ENCODE results near the gene INPP5A.

The INPP5A gene

DNA sequence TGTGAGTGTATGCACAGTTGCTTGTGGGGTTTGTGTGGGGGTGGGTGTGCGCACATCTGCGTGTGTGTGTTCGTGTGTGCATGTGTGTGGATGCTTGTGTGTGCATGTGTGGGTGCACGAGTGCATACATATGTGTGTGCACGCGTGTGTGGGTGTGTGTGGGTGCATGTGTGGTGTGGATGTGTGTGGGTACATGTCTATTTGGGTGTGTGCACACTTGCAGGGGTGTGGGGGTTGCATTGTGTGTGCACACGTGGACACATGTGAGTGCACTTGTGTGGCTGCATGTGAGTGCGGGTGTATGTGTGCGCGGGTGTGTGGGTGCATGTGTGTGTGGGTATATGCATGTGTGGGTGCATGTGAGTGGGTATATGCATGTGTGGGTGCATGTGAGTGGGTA lies 174.7 kb downstream of the INPP5A start:
- no peaks in the 10 kb centered on the region for H3K27me3 ChIP-seq (ENCODE audit: insufficient read depth, poor library complexity, severe bottlenecking)
- no peak for DNase-seq (ENCODE audit: low read depth in 1 of 2, low spot score in 1 of 2)
- TF ChIP-seq, protein P1, sequence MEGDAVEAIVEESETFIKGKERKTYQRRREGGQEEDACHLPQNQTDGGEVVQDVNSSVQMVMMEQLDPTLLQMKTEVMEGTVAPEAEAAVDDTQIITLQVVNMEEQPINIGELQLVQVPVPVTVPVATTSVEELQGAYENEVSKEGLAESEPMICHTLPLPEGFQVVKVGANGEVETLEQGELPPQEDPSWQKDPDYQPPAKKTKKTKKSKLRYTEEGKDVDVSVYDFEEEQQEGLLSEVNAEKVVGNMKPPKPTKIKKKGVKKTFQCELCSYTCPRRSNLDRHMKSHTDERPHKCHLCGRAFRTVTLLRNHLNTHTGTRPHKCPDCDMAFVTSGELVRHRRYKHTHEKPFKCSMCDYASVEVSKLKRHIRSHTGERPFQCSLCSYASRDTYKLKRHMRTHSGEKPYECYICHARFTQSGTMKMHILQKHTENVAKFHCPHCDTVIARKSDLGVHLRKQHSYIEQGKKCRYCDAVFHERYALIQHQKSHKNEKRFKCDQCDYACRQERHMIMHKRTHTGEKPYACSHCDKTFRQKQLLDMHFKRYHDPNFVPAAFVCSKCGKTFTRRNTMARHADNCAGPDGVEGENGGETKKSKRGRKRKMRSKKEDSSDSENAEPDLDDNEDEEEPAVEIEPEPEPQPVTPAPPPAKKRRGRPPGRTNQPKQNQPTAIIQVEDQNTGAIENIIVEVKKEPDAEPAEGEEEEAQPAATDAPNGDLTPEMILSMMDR (IDR thresholded peaks at IDR 0.05; ENCODE audit: insufficient read depth, low read length), result no peak
- TF ChIP-seq, protein P2, sequence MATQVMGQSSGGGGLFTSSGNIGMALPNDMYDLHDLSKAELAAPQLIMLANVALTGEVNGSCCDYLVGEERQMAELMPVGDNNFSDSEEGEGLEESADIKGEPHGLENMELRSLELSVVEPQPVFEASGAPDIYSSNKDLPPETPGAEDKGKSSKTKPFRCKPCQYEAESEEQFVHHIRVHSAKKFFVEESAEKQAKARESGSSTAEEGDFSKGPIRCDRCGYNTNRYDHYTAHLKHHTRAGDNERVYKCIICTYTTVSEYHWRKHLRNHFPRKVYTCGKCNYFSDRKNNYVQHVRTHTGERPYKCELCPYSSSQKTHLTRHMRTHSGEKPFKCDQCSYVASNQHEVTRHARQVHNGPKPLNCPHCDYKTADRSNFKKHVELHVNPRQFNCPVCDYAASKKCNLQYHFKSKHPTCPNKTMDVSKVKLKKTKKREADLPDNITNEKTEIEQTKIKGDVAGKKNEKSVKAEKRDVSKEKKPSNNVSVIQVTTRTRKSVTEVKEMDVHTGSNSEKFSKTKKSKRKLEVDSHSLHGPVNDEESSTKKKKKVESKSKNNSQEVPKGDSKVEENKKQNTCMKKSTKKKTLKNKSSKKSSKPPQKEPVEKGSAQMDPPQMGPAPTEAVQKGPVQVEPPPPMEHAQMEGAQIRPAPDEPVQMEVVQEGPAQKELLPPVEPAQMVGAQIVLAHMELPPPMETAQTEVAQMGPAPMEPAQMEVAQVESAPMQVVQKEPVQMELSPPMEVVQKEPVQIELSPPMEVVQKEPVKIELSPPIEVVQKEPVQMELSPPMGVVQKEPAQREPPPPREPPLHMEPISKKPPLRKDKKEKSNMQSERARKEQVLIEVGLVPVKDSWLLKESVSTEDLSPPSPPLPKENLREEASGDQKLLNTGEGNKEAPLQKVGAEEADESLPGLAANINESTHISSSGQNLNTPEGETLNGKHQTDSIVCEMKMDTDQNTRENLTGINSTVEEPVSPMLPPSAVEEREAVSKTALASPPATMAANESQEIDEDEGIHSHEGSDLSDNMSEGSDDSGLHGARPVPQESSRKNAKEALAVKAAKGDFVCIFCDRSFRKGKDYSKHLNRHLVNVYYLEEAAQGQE (IDR thresholded peaks at IDR 0.05; ENCODE audit: insufficient replicate concordance, low read depth), result no peak
- no peak for TF ChIP-seq SPI1 (IDR thresholded peaks at IDR 0.05; ENCODE audit: borderline replicate concordance, low read depth)
- TF ChIP-seq GABPA (IDR thresholded peaks at IDR 0.05; ENCODE audit: low read depth), result no peak
- H3K27ac ChIP-seq (replicated peaks), result no peak overlapping the region
- H3K4me3 ChIP-seq (replicated peaks; ENCODE audit: insufficient read depth, low read length), result no peak overlapping the region

DNA sequence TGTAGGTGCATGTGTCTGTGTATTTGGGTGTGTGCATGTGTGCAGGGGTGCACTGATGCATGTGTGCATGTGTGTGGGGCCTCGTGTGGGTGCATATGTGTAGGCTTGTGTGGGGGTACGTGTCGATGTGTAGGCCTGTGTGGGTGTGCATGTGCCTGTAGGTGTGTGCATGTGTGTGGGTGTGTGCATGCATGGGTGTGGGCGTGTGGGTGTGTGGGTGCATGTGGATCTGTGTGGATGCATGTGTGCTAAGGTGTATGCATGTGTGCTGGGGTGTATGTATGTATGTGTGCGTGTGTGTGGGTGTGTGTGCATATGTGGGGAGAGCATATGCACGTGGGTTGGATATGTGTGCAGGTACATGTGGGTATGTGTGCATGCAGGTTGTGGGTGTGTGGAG lies 175.2 kb downstream of the INPP5A start:
- no peak for TF ChIP-seq SPI1 (IDR thresholded peaks at IDR 0.05; ENCODE audit: borderline replicate concordance, low read depth)
- TF ChIP-seq, protein P1 (IDR thresholded peaks at IDR 0.05; ENCODE audit: insufficient read depth, low read length), result no peak
- TF ChIP-seq, protein P2 (IDR thresholded peaks at IDR 0.05; ENCODE audit: insufficient replicate concordance, low read depth), result no peak
- TF ChIP-seq GABPA (IDR thresholded peaks at IDR 0.05; ENCODE audit: low read depth), result no peak
- TF ChIP-seq POLR2AphosphoS5 (IDR thresholded peaks at IDR 0.05; ENCODE audit: low read depth), result no peak
- DNase-seq (ENCODE audit: low read depth in 1 of 2, low spot score in 1 of 2), result no peak
- H3K4me3 ChIP-seq (replicated peaks; ENCODE audit: insufficient read depth, low read length), result no peak overlapping the region
- H3K27me3 ChIP-seq (ENCODE audit: insufficient read depth, poor library complexity, severe bottlenecking), result no peaks in the 10 kb centered on the region
- no peak overlapping the region for H3K27ac ChIP-seq (replicated peaks)

DNA sequence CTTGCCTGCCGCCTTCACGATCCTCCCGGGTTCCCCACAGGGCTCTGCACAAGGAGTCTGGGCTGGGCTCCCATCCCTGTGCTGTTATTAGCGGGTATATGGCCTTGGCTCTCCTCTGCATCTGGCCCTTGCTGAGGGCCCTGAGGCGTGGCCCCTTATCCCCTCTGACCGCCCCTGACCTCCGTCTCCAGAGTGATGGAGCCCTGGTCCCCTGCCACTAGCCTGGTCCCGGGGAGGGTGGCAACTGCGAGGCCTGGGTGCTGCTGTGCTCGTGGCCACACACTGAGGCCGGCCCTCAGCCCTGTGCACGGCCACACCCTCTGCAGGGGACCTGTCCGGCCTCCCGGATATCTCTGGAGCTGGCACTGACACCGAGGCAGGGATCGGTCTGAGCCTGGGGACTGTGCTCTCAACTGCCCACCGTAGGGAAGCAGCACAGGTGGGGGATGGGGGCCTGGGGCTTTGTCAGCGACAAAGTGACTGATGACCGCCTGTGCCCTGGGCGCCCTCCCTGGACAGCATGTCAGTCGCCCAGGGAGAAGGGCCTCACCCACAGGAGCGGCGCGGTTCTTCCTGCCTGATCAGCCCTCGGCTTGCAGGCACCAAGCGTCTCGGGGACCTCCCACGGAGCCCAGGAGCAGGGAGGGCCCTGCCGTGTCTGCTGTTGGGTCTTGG lies 176.0 kb downstream of the INPP5A start:
- TF ChIP-seq, protein P1 (IDR thresholded peaks at IDR 0.05; ENCODE audit: insufficient read depth, low read length), result no peak
- no peak for TF ChIP-seq SPI1 (IDR thresholded peaks at IDR 0.05; ENCODE audit: borderline replicate concordance, low read depth)
- TF ChIP-seq, protein P2 (IDR thresholded peaks at IDR 0.05; ENCODE audit: insufficient replicate concordance, low read depth), result no peak
- no peak for TF ChIP-seq POLR2AphosphoS5 (IDR thresholded peaks at IDR 0.05; ENCODE audit: low read depth)
- TF ChIP-seq GABPA (IDR thresholded peaks at IDR 0.05; ENCODE audit: low read depth), result no peak
- no peak overlapping the region for H3K4me3 ChIP-seq (replicated peaks; ENCODE audit: insufficient read depth, low read length)
- H3K27ac ChIP-seq (replicated peaks), result no peak overlapping the region
- no peaks in the 10 kb centered on the region for H3K27me3 ChIP-seq (ENCODE audit: insufficient read depth, poor library complexity, severe bottlenecking)
- no peak for DNase-seq (ENCODE audit: low read depth in 1 of 2, low spot score in 1 of 2)
